GM12878 (cell line): ENCODE data around the gene BCAS4. TPM values are rescaled to one million over a fixed set of nuclear protein-coding genes. Genes with fewer than 3 reads are reported as not detected.

ENCODE experiments used
- ATAC-seq: fragments of 200-7000 bp; cut with Tn5 transposase; 3 replicates; pipeline ENCODE4 v1.9.1; 2020; ENCODE audit warnings: mild to moderate bottlenecking, moderate library complexity
- BruUV-seq: library from RNA; stranded (reverse); fragments of 400-500 nt; replicated peaks from 2 replicates; lab custom pipeline; 2021; lab: Mats Ljungman, UMichigan
- CTCF ChIA-PET: fragments of 300-600 bp; sonication (Branson Sonifier 250); formaldehyde crosslinking; extraction: SDS; loops from one replicate; lab custom pipeline; 2021; ENCODE audit warnings: inconsistent platforms; lab: Yijun Ruan, JAX
- POLR2A ChIA-PET: fragments of 350-600 bp; formaldehyde crosslinking; extraction: SDS; loops from one replicate; lab custom pipeline; 2021; ENCODE audit warnings: inconsistent platforms; lab: Charles Lee
- RAD21 ChIA-PET: fragments of 300-600 bp; sonication (Branson Sonifier 250); formaldehyde crosslinking; loops from one replicate; lab custom pipeline; 2023; ENCODE audit warnings: antibody characterized with exemption; ENCODE audit not compliant: unreplicated experiment; lab: Charles Lee
- SMC1A ChIA-PET: fragments of 300-600 bp; sonication (Branson Sonifier 250); formaldehyde crosslinking; loops from one replicate; lab custom pipeline; 2023; ENCODE audit not compliant: unreplicated experiment, uncharacterized antibody; lab: Charles Lee
- DNase-seq: peaks from one replicate; pipeline ENCODE4 v3.0.0-alpha.2; 2011; ENCODE audit warnings: low read depth, low spot score
- FAIRE-seq: peaks from 3 replicates; lab custom pipeline; 2011; peaks lifted over from hg19 to GRCh38; lab: Jason Lieb, UNC
- H2AFZ ChIP-seq: 2 replicates; pipeline ENCODE4 v1.6.0; 2011; ENCODE audit warnings: low read depth, low read length, control low read depth; ENCODE audit not compliant: control insufficient read depth
- H3K27ac ChIP-seq: 2 replicates; pipeline ENCODE4 v1.5.1; 2011; ENCODE audit warnings: control low read depth; ENCODE audit not compliant: control insufficient read depth, insufficient read depth
- H3K27me3 ChIP-seq, 2 experiments: replicated peaks in 1 of 2; 2 replicates each; pipeline versions ENCODE4 v1.6.0 to v1.6.1; 2011; ENCODE audit warnings: low read length in 1 of 2; ENCODE audit not compliant: control insufficient read depth in 2 of 2, insufficient read depth in 2 of 2
- H3K36me3 ChIP-seq, 2 experiments: 2 replicates each; pipeline ENCODE4 v1.5.1; 2011; ENCODE audit warnings: low read length in 1 of 2; ENCODE audit not compliant: control insufficient read depth in 2 of 2, insufficient read depth in 2 of 2
- H3K4me1 ChIP-seq: 2 replicates; pipeline ENCODE4 v1.6.1; 2011; ENCODE audit warnings: mild to moderate bottlenecking, low read length, moderate library complexity, mixed read lengths; ENCODE audit not compliant: control insufficient read depth, insufficient read depth
- H3K4me2 ChIP-seq: 2 replicates; pipeline ENCODE4 v1.6.0; 2011; ENCODE audit warnings: control low read depth; ENCODE audit not compliant: control insufficient read depth, insufficient read depth
- H3K4me3 ChIP-seq: fragments of 200-600 bp; sonication (generic); 2 replicates; pipeline ENCODE4 v1.5.1; 2016
- H3K79me2 ChIP-seq: 2 replicates; pipeline ENCODE4 v1.6.0; 2011; ENCODE audit warnings: low read length; ENCODE audit not compliant: control insufficient read depth, insufficient read depth
- H3K9ac ChIP-seq: 2 replicates; pipeline ENCODE4 v1.8.0; 2011; ENCODE audit warnings: low read length, control low read depth, mixed read lengths; ENCODE audit not compliant: control insufficient read depth, insufficient read depth
- H3K9me3 ChIP-seq: replicated peaks from 3 replicates; pipeline ENCODE4 v1.5.1; 2011; ENCODE audit warnings: mild to moderate bottlenecking, low read length; ENCODE audit not compliant: control insufficient read depth, insufficient read depth
- H4K20me1 ChIP-seq: 2 replicates; pipeline ENCODE4 v1.6.0; 2011; ENCODE audit not compliant: control insufficient read depth, insufficient read depth
- BRCA1 ChIP-seq: IDR thresholded peaks from 2 replicates; pipeline ENCODE4 v1.6.1; 2011; ENCODE audit warnings: low read depth, low read length, improper control_type of control experiment
- CBFB ChIP-seq: IDR thresholded peaks from 2 replicates; pipeline ENCODE4 v1.6.1; 2016; ENCODE audit warnings: antibody characterized with exemption, low read depth
- CHD2 ChIP-seq: IDR thresholded peaks from 2 replicates; pipeline ENCODE4 v1.6.1; 2011; ENCODE audit warnings: low read depth, low read length, improper control_type of control experiment, borderline replicate concordance
- MYB ChIP-seq: fragments of 150-350 bp; IDR thresholded peaks from 2 replicates; pipeline ENCODE4 v1.6.1; 2014; ENCODE audit warnings: mild to moderate bottlenecking, low read depth, low read length, borderline replicate concordance
- NR2C2 ChIP-seq: IDR thresholded peaks from 2 replicates; pipeline ENCODE4 v1.6.1; 2011; ENCODE audit warnings: borderline replicate concordance, low read depth; ENCODE audit not compliant: control insufficient read depth, insufficient read length
- TCF3 ChIP-seq: IDR thresholded peaks from 2 replicates; pipeline ENCODE4 v1.6.1; 2012; ENCODE audit warnings: low read depth, mild to moderate bottlenecking, low read length, borderline replicate concordance; ENCODE audit not compliant: insufficient read depth
- ZNF207 ChIP-seq: fragments of 450-650 bp; IDR thresholded peaks from 2 replicates; pipeline ENCODE4 v1.6.1; 2014; ENCODE audit warnings: antibody characterized with exemption, mild to moderate bottlenecking, borderline replicate concordance
- WGBS: methylation state at CpG from one replicate; pipeline ENCODE4 v1.1.6; 2016; ENCODE audit warnings: low lambda C conversion rate; ENCODE audit not compliant: insufficient replicate concordance, insufficient coverage; ENCODE audit errors: missing lambda C conversion rate; 5-methylcytosine and 5-hydroxymethylcytosine counted together
- in situ Hi-C: fragments of 300-500 bp; cut with MboI; formaldehyde crosslinking; loops from 9 replicates; pipeline ENCODE4 v1.14.3; 2018; ENCODE audit warnings: mixed read lengths
- intact Hi-C: fragments of 100-400 bp; cut with micrococcal nuclease; formaldehyde crosslinking; loops from one replicate; pipeline ENCODE4 v1.14.2; 2022; ENCODE audit not compliant: unreplicated experiment
- polyA plus RNA-seq, 11 experiments: library from polyadenylated mRNA; depleted of rRNA in 4 of 11; unstranded in 6 of 11; stranded (reverse) in 5 of 11; fragments of >200 nt; fragmentation: Nextera tagmentation in 4 of 11; fragmentation: Illumina TruSeq in 1 of 11; extraction: Ambion mirVana in 4 of 11; extraction: Trizol in 1 of 11; gene quantifications; 1 replicate in 1 of 11; 2 replicates in 10 of 11; pipeline versions ENCODE4 v1.2.1 to v1.2.3, GENCODE V29; 2011 to 2016; ENCODE audit warnings: inconsistent platforms in 2 of 11, missing spikeins in 2 of 11, low read depth in 1 of 11
- total RNA-seq, 4 experiments: library from RNA; depleted of rRNA in 3 of 4; stranded (reverse); fragments of >200 nt in 3 of 4; fragmentation: Illumina TruSeq in 1 of 4; extraction: Trizol in 1 of 4; gene quantifications; 2 replicates each; pipeline versions ENCODE4 v1.2.1 to v1.2.3, GENCODE V29; 2013 to 2021
- TF ChIP-seq, protein P1 (sequence below): fragments of 450-650 bp; IDR thresholded peaks from 2 replicates; pipeline ENCODE4 v1.6.1; 2014; ENCODE audit warnings: mild to moderate bottlenecking
- TF ChIP-seq, protein P2 (sequence below): fragments of 450-650 bp; IDR thresholded peaks from 2 replicates; pipeline ENCODE4 v1.6.1; 2016; ENCODE audit warnings: mild to moderate bottlenecking, moderate library complexity, borderline replicate concordance

BCAS4 gene
- total and polyA plus RNA-seq, 10 of the 15 experiments (the other 5 are each of a cell fraction or from before 2014, with no cell fraction given), result 14.8 to 214 (median 65.3) TPM

DNA sequence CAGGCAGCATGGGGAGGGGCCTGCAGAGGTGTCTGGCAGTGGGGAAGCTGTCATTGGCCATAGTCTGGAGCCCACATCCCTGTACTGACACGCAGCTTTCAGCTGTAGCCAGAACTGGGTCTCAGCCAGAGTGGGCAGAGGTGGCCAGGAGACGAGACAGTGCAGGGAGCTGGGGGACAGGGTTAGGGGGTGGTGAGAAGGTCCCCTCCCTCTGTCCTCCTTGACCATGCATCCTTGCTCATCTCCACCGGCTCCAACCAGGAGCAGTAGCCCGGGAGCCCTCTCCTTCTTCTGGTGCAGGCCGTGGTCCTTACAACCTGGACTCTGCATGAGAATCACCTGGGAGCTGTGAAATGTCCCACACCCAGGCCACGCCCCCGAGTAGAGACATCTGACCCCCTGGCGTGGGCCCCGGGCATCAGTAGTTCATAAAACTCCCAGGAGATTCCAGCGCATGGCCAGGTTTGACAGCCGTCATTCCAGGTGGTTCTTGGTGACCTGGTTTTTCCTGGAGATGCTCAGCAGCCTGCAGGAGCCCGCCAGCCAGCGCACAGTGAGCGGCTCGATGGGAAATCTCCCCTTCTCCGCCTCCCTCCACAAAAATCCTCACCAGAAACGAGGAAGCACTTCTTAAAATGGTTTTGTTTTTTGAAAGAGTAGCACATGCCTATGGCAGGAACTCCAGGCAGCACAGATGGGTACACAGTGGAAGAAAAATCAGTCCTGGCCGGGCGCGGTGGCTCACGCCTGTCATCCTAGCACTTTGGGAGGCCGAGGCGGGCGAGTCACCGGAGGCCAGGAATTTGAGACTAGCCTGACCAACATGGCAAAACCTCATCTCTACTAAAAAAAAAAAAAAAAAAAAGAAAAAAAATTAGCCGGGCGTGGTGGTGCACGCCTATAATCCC is 80.2 kb downstream of the BCAS4 start:
- no peaks in the 10 kb centered on the region for H3K4me1 ChIP-seq
- RAD21 ChIA-PET, result no interaction called here
- no TSS peak for BruUV-seq
- no peak overlapping the region for H3K9ac ChIP-seq
- DNase-seq (no peak), ATAC-seq (no peak), FAIRE-seq (no peak)
- no peak overlapping the region for H3K4me2 ChIP-seq
- no peaks in the 10 kb centered on the region for H3K9me3 ChIP-seq
- CTCF ChIA-PET, result no interaction called here
- SMC1A ChIA-PET, result no interaction called here
- in situ Hi-C loops (no loop called here), intact Hi-C loops (no loop called here)
- no peak overlapping the region for H3K4me3 ChIP-seq
- no peaks in the 10 kb centered on the region for H3K79me2 ChIP-seq
- no peaks in the 10 kb centered on the region for H3K27me3 ChIP-seq
- no peaks in the 10 kb centered on the region for H4K20me1 ChIP-seq
- H3K36me3 ChIP-seq, result peaks cover 9 to 15% of the 10 kb centered on the region in 2 experiments; a peak in 3 of 4 replicates
- no peak overlapping the region for H2AFZ ChIP-seq
- POLR2A ChIA-PET, result interaction anchor here (0.6 kb wide), 1 partner anchor 101 kb away, joined by 3 read pairs; no protein-coding TSS in a partner anchor
- 95% methylated on average over 28 of the region's 28 CpGs for WGBS
- TF ChIP-seq NR2C2, result no peak
- TF ChIP-seq, protein P1, sequence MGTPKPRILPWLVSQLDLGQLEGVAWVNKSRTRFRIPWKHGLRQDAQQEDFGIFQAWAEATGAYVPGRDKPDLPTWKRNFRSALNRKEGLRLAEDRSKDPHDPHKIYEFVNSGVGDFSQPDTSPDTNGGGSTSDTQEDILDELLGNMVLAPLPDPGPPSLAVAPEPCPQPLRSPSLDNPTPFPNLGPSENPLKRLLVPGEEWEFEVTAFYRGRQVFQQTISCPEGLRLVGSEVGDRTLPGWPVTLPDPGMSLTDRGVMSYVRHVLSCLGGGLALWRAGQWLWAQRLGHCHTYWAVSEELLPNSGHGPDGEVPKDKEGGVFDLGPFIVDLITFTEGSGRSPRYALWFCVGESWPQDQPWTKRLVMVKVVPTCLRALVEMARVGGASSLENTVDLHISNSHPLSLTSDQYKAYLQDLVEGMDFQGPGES, result no peak
- TF ChIP-seq MYB, result no peak
- TF ChIP-seq TCF3, result no peak
- no peak for TF ChIP-seq CHD2
- no peak for TF ChIP-seq CBFB
- TF ChIP-seq ZNF207, result no peak
- no peak for TF ChIP-seq BRCA1
- TF ChIP-seq, protein P2, sequence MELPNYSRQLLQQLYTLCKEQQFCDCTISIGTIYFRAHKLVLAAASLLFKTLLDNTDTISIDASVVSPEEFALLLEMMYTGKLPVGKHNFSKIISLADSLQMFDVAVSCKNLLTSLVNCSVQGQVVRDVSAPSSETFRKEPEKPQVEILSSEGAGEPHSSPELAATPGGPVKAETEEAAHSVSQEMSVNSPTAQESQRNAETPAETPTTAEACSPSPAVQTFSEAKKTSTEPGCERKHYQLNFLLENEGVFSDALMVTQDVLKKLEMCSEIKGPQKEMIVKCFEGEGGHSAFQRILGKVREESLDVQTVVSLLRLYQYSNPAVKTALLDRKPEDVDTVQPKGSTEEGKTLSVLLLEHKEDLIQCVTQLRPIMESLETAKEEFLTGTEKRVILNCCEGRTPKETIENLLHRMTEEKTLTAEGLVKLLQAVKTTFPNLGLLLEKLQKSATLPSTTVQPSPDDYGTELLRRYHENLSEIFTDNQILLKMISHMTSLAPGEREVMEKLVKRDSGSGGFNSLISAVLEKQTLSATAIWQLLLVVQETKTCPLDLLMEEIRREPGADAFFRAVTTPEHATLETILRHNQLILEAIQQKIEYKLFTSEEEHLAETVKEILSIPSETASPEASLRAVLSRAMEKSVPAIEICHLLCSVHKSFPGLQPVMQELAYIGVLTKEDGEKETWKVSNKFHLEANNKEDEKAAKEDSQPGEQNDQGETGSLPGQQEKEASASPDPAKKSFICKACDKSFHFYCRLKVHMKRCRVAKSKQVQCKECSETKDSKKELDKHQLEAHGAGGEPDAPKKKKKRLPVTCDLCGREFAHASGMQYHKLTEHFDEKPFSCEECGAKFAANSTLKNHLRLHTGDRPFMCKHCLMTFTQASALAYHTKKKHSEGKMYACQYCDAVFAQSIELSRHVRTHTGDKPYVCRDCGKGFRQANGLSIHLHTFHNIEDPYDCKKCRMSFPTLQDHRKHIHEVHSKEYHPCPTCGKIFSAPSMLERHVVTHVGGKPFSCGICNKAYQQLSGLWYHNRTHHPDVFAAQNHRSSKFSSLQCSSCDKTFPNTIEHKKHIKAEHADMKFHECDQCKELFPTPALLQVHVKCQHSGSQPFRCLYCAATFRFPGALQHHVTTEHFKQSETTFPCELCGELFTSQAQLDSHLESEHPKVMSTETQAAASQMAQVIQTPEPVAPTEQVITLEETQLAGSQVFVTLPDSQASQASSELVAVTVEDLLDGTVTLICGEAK, result no peak
- H3K27ac ChIP-seq, result no peak overlapping the region
